NCI-H128 (cell line): ENCODE data around the gene SVIL.
"Not testable (repeated sequence)": the region's sequence is repeated elsewhere in the genome, so short reads cannot be mapped to it uniquely, and the experiment has no call there.

Experiments
- DNase-seq: peaks from one replicate; lab custom pipeline; 2025; ENCODE audit not compliant: unreplicated experiment; lab: John Stamatoyannopoulos, UW

SVIL gene

DNA sequence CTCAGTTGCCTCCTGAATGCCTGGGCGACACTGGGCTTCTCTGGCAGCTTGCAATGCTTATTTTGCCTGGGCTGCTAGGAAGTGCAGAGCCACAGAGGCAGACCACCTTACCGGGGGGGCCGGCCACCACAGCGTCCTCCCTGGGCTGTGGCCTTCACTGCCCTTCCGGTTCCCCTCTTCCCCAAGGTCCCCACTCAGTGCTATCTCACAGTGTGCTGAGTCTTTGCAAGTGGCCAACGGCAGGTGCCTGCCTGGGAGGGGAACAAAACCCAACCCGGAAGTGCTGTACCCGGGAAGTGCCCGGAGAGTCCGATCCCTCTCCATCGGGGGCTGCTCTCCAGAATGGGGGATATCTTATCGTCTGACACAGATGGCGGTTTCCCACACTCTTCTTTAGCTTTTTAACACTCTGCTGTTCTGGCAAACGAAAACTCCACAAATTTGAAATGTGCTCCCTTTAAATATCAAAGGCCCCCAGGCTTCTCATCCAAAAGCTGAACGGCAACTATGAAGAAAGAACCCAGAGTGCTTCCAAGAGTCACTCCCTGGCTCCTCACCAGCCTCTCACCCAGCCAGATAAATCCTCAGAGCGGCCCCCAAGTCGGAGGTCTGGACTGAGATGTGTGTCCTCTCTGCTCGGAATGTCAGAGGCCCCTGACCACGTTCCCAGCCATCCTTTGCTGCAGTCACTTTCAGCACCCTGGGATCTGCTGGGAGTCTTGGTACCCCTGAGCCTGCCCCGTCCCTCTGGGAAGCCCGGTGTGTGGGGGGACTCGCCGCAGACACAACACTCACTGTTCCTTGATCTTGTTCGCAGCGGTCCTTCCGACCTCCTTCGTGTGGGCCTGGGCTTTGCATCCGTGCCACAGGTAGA is 165.1 kb downstream of the SVIL start:
- DNase-seq, result no peak

DNA sequence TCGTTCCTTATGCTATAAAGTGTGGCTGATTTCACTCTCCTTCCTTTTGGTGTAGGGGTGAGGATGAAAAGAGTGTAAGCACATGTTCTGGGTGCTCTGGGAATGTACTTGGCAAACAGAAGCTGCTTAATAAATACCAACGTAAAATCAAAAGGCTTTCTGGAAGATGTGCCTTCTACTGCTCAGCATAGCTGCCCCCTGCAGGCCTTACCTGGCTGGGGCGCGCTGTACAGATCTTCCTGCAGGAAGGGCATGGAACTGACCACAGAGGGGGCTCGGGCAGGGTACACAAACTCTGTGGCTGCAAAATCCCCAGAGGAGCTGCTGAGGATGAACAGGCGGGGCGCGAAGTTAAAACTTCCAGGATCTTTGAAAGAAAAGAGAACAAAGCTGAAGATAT is 169.4 kb downstream of the SVIL start:
- DNase-seq, result no peak

DNA sequence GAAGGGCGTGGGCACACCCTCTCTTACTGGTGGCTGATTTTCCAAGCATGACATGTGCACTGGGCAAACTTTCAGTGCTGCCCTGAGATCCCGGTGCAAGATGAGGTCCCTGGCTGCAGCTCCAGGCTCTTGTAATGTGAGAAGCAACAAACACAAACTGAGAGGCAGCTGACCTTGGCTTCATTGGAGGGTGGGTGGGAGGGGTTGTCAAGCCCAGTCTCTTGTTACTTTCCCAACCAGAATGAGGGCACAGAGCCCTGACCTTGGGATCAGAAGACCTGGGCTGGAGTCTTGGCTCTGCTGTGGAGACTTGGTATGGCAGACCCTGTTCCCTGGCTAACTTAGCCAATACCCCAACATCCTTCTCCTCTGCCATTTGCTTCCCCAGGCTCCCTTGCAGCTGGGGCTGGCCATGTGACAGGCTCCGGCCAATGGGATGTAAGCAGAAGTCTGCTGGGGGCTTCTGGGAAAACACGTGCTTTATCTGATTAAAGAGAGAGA is 170.1 kb downstream of the SVIL start:
- DNase-seq, result not testable (repeated sequence)

DNA sequence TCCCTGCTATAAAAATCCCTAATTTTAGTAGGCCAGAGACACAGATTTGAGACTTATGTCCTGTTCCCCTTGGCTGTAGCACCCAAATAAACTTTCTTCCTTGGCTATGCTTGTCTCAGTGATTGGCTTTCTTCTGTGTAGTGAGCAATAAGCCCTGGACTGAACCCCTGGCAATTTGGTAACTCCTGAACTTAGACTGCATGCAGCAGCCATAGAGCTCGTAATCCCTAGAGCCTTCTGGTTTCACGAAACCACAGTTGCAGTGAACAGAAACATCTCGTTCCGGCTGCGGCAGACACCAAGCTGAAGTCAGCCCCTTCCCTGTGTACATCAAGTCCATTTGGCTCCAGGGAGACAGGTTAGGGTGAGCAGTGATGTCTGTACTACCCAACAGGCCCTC is 173.7 kb downstream of the SVIL start:
- no peak for DNase-seq

DNA sequence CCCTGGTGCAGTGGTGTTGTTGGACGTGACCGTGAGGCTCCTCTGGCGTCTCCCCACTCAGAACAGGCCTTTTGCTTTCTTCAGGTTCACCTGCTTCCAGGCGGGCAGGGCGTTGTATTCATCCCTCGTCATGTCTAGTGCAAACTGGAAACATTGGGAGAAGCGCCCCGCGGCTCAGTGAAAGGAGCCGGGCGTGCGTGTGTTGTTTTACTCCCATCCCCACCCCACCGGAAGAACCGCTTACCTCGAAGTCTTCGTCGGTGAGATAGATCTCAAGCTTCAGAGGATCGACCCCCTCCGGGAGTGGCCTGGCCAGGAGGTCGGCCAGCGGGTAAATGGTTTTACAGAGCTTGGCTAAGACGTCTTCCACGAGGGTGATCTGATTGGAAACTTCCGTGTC is 176.6 kb downstream of the SVIL start:
- DNase-seq, result not testable (repeated sequence)

DNA sequence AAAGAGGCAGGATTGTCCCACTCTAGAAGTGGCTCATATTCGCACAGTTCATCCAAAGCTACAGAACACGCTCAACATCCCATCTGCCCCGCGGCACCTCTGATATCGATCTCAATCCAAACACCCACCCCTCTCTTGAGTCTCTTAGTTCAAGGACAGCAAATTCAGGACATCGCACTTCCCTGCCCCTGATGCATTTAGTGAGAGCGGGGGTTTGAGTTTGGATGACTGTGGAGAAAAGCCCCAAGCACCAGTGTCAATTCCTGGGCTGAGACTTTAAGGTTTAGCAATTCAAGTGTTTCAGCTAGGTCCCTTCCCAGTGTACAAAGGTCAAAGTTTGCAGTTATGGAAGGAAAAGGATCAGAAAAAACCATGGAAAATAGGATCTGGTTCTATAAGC is 179.7 kb downstream of the SVIL start:
- DNase-seq, result no peak

DNA sequence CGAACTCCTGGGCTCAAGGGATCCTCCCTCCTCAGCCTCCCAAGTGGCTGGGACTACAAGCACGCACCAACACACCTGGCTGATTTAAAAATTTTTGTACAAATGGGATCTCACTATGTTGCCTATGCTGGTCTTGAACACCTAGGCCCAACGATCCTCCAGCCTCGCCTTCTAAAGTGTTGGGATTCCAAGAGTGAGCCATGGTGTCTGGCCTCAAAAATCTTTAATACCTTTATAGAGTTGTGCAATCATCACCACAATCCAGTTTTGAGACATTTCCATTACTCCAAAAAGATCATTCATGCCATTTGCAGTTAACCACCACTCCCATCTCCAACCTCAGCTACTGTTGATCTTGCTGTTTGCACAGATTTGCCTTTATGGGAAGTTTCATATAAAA is 180.5 kb downstream of the SVIL start:
- DNase-seq, result no peak

DNA sequence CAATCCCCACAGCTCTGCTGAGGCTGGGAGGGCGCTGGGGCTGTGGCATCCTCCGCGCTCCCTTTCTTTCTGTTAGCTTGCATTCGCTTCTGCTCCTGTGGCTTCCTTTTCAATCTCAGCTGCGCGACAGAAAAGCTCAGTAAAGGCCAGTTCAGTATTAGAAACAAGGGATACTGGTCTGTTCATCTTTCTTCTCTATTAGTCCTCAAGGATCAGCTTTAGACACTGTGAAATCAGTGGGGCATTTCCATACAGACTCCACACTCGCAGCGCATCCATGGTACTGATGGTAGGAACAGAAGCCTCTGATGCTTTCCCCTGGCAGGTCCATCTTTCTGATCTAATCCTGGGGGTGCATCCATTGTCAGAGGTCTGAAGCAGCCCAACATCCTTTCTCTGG is 182.2 kb downstream of the SVIL start:
- no peak for DNase-seq

DNA sequence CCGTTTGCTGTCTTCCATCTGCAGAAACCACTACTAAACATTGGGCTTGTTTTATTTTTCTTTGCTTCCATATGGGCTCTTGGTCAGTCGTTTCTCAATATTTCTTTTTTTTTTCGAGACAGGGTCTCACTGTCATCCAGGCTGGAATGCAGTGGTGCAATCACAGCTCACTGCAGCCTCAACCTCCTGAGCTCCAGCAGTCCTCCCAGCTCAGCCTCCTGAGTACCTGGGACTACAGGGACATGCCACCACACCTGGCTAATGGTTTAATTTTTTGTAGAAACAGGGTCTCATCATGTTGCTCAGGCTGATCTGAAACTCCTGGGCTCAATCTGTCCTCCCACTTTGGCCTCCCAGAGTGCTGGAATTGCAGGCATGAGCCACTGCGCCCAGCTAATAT is 182.8 kb downstream of the SVIL start:
- DNase-seq, result no peak

DNA sequence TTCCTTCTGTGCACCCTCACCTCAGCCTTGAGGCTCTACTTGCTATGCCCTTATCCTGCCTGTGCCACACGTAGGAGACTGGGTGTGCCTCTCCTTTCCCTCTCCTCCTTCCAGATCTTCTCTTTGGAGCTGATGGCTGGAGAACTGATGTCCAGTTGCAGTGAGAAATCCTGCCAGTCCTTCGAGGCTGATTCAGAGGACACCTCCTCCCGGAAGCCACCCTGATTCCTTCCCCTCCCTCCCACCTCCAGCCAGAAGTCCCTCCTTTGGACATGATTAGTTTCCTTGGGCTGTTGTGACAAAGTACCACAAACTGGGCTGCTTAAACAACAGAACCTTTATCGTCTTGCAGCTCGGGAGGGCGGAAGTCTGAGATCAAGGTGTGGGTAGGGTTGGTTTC is 184.4 kb downstream of the SVIL start:
- DNase-seq, result no peak

DNA sequence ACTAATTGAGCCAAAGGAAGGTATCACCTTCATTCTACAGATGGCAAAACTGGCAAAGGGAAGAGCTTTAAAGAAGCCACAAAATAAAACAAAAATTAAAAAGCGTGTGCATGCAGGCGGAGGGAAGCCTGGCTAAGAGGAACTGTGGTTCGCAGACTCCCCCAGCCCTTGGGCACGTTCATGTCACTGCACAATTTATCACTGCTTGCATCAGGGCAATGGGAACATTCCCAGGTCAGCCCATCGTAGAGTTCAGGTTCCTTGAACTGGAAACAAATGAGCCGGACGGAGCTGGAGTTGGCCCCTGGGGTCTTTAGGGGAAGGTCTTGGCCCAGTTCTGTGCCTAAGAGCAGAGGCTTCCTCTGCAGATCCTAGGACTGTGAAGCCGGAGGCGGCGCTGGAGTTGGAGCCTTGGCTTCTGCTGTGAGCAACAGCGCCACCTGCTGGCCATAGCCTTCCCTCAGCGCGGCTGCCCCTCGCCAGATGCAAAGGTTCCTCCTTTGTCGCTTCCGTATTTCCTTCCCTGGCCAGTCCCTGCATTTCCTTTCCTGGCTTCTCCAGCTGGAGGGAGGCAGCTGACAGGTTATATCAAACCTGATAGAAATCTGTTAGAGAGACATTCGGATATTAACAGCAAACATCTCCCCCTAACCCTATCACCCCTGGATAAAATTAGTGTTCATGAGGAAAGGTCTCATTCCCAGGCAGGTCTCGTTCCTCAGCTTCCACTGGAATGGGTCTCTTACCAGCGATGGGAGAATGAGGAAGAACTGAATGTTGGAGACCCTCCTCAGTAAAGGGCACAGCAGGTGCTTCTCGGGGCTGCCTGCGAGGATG is 185.8 kb downstream of the SVIL start:
- DNase-seq, result peak; percentile 6

DNA sequence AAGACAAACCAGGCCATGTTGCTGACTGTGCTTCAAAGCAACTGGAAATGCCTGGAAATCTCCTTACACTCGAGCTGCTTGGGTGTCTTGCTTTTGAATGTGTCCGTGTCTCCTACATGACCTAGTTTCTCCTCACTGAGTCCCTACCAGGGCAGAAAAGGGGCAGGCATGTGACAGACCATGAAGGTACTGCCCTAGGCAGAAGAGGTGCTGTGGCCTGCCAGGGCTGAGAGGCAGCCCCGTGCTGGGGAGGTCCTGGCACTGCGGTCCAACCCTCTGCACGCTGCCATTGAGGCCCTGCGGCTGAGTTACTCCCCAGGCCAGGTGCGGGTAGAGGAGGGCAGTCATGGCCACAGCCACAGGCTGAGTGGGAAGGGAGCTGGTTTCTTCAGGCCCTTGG is 186.6 kb downstream of the SVIL start:
- DNase-seq, result no peak

DNA sequence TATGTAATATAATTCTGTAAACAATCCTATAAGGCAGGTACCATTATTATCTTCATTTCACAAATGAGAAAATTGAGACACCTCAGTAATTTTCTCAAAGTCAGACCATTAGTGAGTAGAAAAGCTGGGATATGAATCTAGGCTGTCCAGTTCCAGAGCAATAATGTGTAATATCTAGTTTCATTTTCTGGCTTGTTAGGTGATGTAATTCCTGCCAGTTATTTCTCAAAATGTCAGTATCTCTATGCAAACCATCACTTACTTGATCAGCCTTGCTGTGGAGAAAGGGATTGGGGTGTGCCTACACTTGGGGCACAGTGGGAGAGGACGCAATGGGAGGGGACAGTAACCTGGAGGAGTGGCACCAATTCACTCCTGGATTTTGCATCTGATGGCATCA is 188.4 kb downstream of the SVIL start:
- no peak for DNase-seq

DNA sequence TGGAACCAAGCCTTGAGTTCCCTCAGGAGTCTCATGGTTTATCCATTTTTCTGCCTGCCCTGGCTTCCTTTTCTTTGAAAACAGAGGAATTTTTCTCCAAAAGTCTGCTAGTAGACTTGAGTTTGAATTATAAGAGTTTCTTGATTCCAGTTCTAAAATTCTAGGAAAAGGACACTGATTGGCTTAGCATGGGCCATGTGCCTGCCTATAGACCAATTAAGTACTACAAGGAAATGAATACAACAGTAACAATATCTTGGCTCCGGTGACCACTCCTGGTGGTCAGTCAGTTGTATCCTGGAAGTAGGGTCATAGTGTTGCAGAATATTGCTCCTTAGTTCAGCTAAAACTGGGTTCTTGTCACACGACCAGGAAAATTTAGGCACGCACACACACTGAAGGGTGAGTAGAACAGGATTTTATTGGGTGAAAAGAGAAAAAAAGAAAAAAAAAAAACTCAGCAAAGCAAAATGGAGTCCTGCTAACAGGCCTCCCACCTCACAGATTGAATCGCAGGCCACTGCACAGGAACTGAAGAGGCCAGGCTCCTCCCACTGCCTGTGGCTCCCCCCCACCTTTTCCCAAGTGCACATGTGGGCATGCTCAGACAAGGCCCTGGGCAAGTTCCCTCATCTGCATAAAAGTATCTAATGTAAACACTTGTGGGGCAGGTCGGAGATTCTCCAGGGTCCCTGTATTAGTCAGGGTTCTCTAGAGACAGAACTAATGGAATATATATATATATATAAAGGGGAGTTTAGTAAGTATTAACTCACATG is 190.8 kb downstream of the SVIL start:
- no peak for DNase-seq

DNA sequence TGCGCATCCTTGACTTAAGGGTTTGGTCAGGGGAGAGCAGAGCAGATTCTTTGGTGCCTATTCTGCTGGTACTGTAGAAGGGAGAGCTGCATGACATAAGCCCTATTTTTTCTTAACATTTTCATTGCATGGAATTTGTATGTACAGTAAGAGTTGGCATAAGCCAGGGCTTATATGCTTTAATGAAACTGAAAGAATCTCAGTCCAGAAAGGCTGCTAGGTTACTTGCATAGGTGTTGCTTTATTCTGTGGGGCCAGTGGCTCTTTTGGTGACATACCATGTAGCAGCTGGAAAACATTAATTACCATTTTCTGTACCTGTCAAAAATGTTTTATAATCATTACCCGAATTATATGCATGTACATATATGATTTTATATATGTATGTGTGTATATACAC is 193.8 kb downstream of the SVIL start:
- DNase-seq, result no peak

DNA sequence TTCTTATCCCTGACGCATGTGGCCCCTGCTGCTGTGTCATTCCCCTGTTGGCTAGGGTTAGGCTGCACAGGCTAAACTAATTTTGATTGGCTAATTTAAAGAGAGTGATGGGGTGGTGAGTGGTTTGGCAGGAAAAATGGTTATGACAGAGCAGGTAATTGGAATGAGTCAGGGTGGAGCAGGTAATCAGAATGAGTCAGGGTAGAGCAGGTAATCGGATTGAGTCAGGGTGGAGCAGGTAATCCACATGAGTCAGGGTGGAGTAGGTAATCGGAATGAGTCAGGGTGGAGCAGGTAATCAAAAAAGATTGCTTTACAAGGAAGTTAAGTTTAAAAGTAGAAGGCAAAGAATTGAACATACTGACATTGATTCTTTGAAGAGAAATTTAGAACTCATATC is 195.8 kb downstream of the SVIL start:
- not testable (repeated sequence) for DNase-seq

DNA sequence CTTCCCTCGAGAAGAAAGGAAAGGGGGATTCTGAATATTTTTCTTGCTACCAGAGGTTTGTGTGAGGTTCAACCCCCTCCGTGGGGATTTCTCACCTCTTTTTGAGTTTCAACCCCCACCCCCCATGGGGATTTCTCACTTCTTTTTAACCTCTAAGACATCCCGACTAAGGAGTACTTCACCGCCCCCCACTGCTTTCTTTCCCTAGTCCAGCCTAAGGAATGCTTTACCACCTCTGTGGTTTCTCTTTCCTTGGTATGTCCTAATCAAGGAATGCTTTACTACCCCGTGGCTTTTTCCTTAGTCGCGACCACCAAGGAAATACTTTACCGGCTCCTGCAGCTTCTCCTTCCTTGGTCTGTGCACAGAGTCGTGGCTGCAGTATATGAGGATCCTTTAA is 196.5 kb downstream of the SVIL start:
- DNase-seq, result no peak

DNA sequence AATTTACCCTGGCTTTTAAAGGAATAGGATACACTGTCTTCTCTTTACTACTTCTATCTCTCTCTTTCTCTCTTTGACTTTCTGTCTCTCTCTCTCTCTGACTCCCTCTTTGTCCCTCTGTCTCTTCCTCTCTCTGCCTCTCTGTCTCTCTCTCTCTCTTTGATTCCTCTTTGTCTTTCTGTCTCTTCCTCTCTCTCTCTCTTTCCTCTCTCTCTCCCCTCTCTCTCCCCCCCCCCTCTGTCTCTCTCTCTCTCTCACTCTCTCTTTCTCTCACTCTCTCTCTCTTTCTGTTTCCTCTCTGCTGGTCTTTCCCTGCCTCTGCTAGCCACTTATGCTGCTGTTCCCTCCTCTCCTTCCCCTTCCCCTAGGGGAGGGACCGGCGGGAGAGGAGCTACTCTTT is 196.9 kb downstream of the SVIL start:
- no peak for DNase-seq

DNA sequence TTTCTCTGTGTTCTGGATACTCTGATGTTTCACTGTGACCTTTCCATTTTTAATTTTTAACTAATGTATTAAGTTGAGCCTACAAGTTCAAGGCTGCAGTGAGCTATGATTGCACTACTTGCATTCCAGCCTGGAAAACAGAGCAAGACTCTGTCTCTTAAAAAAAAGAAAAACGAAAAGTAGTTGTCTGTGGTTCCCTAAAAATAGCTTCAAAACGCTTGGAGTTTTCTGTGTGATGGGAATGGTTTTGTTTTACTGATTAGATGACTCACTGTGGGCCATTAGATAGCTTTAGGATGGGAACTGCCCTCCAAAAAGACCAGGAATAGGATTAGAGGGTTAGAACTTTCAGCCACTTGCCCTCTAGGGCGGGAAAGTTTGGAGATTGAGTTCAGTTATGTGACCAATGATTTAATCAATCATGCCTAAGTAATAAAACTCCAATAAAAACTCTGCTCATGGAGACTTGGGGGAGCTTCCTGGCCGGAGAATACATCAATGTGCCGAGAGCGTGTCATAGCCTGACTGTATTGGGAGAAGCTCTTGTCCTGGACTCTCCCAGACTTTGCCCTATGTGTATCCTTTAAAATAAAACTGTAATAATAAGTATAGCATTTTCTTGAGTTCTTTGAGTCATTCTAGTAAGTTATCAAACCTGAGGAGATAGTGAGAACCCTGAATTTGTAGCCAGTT is 198.8 kb downstream of the SVIL start:
- DNase-seq, result no peak

DNA sequence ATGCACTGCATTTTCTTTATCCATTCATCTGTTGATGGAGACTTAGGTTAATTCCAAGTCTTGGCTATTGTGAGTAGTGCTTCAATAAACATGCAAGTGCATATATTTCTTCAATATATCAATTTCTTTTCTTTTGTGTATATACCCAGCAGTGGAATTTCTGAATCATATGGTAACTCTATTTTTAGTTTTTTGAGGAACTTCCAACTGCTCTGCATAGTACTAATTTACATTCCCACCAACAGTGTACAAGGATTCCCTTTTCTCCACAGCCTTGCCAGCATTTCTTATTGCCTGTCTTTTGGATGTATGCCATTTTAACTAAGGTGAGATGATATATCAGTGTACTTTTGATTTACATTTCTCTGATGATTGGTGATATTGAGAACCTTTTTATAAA is 200.7 kb downstream of the SVIL start:
- DNase-seq, result no peak

DNA sequence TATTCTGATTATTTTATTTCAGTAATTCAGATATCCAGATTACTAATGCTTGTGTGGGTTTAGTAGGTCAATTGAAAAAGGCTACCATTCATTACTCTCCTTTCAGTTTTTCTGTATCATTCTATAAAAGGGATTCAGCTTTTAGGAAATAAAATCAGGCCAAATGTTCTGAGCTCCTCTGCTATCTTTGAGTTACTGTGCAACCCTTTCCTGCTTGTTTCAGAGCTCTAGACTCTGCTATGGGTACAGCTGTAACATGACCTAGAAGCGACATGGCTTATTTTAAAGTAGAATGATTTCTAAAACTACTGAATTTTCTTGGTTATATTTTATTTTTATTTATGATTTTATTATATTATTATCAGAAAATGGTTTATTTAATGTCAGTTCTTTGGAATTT is 203.1 kb downstream of the SVIL start:
- no peak for DNase-seq
